ENCODE data around the gene ZNF436.

ZNF436 gene

DNA sequence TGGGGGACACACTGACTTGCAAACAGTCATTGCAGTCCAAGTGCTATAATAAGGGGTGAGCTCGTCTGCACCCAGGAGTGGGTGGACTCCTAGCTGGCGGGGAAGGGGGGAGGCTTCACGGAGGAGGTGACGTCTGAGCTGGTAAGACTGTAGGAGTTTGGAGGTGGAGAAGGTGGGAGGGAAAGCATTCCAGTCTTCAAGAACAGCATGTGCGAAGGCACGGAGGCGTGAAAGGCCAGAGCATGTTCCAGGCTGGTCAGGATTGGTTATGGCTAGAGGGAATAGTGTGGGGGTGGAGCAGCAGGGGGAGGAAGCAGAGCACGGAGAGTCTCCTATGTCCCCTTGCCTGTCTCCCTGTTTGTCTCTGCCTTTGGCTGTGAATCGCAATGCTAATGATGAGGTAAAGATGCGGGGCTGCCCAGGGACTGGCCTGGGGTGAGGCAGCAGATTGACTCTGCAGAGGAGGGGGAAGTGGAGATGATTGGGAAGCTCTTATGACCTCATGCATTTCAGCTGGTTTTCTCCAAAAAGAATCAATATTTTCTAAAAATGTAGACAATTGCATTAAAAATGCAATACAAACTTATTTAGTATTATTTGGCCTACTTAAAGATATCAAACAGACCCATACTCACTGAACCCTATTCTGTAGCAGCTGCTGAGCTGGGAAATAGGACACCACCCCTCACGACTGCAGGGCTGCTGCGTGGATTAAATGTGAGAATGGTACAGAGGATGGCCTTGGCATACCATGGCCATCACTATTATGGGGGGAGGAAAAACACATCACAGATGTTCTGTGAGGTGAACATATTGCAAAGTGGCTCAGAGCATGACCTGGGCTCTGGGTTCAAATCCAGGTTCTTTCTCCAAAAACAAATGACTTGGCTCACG is 2.6 kb upstream of the ZNF436 start:
- no peak overlapping the region for H3K9ac ChIP-seq (ENCODE audit: low read length)
- peaks cover 15% of the 10 kb centered on the region for H3K79me2 ChIP-seq (ENCODE audit: control insufficient read depth, insufficient read depth, low read length, poor library complexity)
- H2BK5ac ChIP-seq (ENCODE audit: low read depth, low read length, poor library complexity), result no peak overlapping the region
- H3K27me3 ChIP-seq (ENCODE audit: insufficient read depth, low read length), result no peaks in the 10 kb centered on the region
- H3K4me3 ChIP-seq (ENCODE audit: low read depth, low read length), result no peak overlapping the region
- H3K9me3 ChIP-seq (ENCODE audit: insufficient read depth, low read depth, low read length), result no peaks in the 10 kb centered on the region
- no peak overlapping the region for H2AK5ac ChIP-seq (ENCODE audit: low read length)
- H3K36me3 ChIP-seq (ENCODE audit: control insufficient read depth in 1 of 2, insufficient read depth in 2 of 2, low read length in 2 of 2), result peaks cover 2 to 4% of the 10 kb centered on the region in 2 experiments
- H2BK12ac ChIP-seq (ENCODE audit: low read length), result peak overlapping the region; percentile 4
- H3K27ac ChIP-seq (ENCODE audit: low read depth, low read length), result peak overlapping the region; percentile 93
- no CpG with 5 or more reads among the region's 13 CpGs for WGBS (ENCODE audit: extremely low coverage, insufficient coverage, insufficient read length)
- peak overlapping the region; percentile 24 for H3K18ac ChIP-seq (ENCODE audit: low read length)
- DNase-seq, result no peak
- no peak overlapping the region for H4K12ac ChIP-seq (ENCODE audit: low read depth, low read length)
- peaks cover 33% of the 10 kb centered on the region for H3K79me1 ChIP-seq (ENCODE audit: low read length)
- H3K4me1 ChIP-seq (ENCODE audit: control insufficient read depth in 1 of 2, insufficient read depth in 2 of 2, low read length in 2 of 2), result peaks cover 11 to 24% of the 10 kb centered on the region in 2 experiments
- H4K91ac ChIP-seq (ENCODE audit: low read depth, low read length), result peak overlapping the region; percentile 17
- H2AFZ ChIP-seq (ENCODE audit: insufficient read depth, low read length, poor library complexity), result no peak overlapping the region
- no peak overlapping the region for H3K23ac ChIP-seq (ENCODE audit: low read length)
- H3K4ac ChIP-seq (ENCODE audit: low read depth, low read length), result peak overlapping the region; percentile 7
- H3K4me2 ChIP-seq (ENCODE audit: low read length), result no peak overlapping the region
- peak overlapping the region; percentile 15 for H4K8ac ChIP-seq (ENCODE audit: low read depth, low read length)
- H2BK120ac ChIP-seq (ENCODE audit: insufficient read depth, low read length, poor library complexity), result peak overlapping the region; percentile 44
- H3K14ac ChIP-seq (ENCODE audit: low read length), result peak overlapping the region; percentile 14

DNA sequence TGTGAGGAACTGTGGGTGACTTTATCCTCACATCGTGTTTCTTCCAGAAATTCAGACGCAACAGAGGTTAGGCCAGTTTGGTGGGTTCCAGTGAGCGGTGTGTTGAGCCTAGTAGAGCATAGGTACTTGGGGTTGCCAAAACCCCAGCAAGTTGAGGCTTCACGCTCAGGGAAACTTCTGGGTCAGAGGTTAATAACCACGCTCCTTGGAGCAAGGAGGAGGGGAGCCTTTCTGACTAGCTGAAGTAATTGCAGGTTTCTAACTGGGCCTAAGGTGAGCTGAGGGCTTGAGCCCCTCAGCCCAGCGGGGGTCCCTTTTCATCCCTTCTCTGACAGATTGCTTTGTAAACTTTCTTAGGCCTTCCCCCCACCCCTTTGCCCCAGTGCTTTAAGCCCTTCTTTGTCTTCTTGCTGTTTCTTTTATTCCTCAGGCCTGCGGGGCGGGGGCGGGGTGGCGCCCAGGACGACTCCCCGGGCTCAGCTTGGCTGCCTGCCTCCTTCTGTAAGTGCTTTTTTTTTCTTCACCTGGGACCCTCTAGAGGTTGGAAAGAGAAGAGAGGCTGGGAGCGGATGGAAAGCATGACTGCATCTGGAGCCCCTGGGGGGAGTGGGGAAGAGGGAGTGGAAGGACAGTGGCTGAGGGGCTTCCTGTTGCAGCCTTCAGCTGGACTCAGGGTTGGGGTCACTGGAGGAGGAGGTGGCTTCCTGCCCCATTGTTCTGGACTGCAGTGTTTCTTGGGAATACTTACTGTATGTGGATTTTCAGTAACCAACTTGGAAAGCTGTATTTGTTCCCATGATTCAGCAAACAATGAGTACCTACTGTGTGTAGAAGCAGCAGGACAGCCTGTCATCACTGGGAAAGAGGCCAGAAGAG is 1.3 kb upstream of the ZNF436 start:
- WGBS (ENCODE audit: extremely low coverage, insufficient coverage, insufficient read length), result no CpG with 5 or more reads among the region's 13 CpGs
- H3K4me1 ChIP-seq (ENCODE audit: control insufficient read depth in 1 of 2, insufficient read depth in 2 of 2, low read length in 2 of 2), result peaks cover 11 to 22% of the 10 kb centered on the region in 2 experiments

DNA sequence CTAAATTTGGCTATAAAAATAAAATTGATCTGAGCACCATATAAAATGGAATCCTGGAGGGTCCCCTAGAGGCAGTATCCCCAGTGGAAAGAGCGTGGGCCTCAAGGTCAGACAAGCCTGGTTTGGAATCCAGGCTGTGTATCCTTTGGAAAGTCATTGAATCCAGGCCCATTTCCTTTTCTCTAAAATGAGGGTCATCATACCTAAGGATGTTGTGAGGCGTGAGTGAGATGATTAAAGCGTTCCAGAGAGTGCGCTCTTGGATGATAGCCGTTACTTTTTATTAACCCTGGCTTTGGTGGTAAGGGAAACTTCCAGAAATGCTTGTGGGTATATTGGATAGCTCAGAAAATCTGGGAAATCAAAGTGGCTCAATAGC is 683 bp upstream of the ZNF436 start:
- peak overlapping the region; percentile 76 for H2BK12ac ChIP-seq (ENCODE audit: low read length)
- no peaks in the 10 kb centered on the region for H3K27me3 ChIP-seq (ENCODE audit: insufficient read depth, low read length)
- peak overlapping the region; percentile 81 for H2BK5ac ChIP-seq (ENCODE audit: low read depth, low read length, poor library complexity)
- H3K27ac ChIP-seq (ENCODE audit: low read depth, low read length), result peak overlapping the region; percentile 93
- H3K4ac ChIP-seq (ENCODE audit: low read depth, low read length), result peak overlapping the region; percentile 6
- H3K4me2 ChIP-seq (ENCODE audit: low read length), result peak overlapping the region; percentile 71
- H3K18ac ChIP-seq (ENCODE audit: low read length), result no peak overlapping the region
- DNase-seq, result no peak
- WGBS (ENCODE audit: extremely low coverage, insufficient coverage, insufficient read length), result no CpG with 5 or more reads among the region's 5 CpGs
- no peak overlapping the region for H3K9ac ChIP-seq (ENCODE audit: low read length)
- H4K12ac ChIP-seq (ENCODE audit: low read depth, low read length), result peak overlapping the region; percentile 67
- peaks cover 15% of the 10 kb centered on the region for H3K79me2 ChIP-seq (ENCODE audit: control insufficient read depth, insufficient read depth, low read length, poor library complexity)
- peak overlapping the region; percentile 3 for H2AK5ac ChIP-seq (ENCODE audit: low read length)
- H3K23ac ChIP-seq (ENCODE audit: low read length), result no peak overlapping the region
- peaks cover 2 to 4% of the 10 kb centered on the region in 2 experiments for H3K36me3 ChIP-seq (ENCODE audit: control insufficient read depth in 1 of 2, insufficient read depth in 2 of 2, low read length in 2 of 2)
- H4K8ac ChIP-seq (ENCODE audit: low read depth, low read length), result peak overlapping the region; percentile 59
- peak overlapping the region; percentile 20 for H3K14ac ChIP-seq (ENCODE audit: low read length)
- no peaks in the 10 kb centered on the region for H3K9me3 ChIP-seq (ENCODE audit: insufficient read depth, low read depth, low read length)
- H3K79me1 ChIP-seq (ENCODE audit: low read length), result peaks cover 30% of the 10 kb centered on the region
- H4K91ac ChIP-seq (ENCODE audit: low read depth, low read length), result peak overlapping the region; percentile 84
- H3K4me1 ChIP-seq (ENCODE audit: control insufficient read depth in 1 of 2, insufficient read depth in 2 of 2, low read length in 2 of 2), result peaks cover 11 to 22% of the 10 kb centered on the region in 2 experiments
- H2BK120ac ChIP-seq (ENCODE audit: insufficient read depth, low read length, poor library complexity), result peak overlapping the region; percentile 90
- H3K4me3 ChIP-seq (ENCODE audit: low read depth, low read length), result no peak overlapping the region
- no peak overlapping the region for H2AFZ ChIP-seq (ENCODE audit: insufficient read depth, low read length, poor library complexity)

More for the DNA sequence above, 1.3 kb upstream of the ZNF436 start:
- H3K14ac ChIP-seq (ENCODE audit: low read length), result peak overlapping the region; percentile 80
- peaks cover 2 to 4% of the 10 kb centered on the region in 2 experiments for H3K36me3 ChIP-seq (ENCODE audit: control insufficient read depth in 1 of 2, insufficient read depth in 2 of 2, low read length in 2 of 2)
- H3K4me2 ChIP-seq (ENCODE audit: low read length), result peak overlapping the region; percentile 71
- H4K91ac ChIP-seq (ENCODE audit: low read depth, low read length), result peak overlapping the region; percentile 84
- peak overlapping the region; percentile 59 for H4K8ac ChIP-seq (ENCODE audit: low read depth, low read length)
- H3K79me2 ChIP-seq (ENCODE audit: control insufficient read depth, insufficient read depth, low read length, poor library complexity), result peaks cover 15% of the 10 kb centered on the region
- H2AK5ac ChIP-seq (ENCODE audit: low read length), result peak overlapping the region; percentile 26
- H3K18ac ChIP-seq (ENCODE audit: low read length), result peak overlapping the region; percentile 51
- peak overlapping the region; percentile 17 for H2AFZ ChIP-seq (ENCODE audit: insufficient read depth, low read length, poor library complexity)
- peak overlapping the region; percentile 90 for H2BK120ac ChIP-seq (ENCODE audit: insufficient read depth, low read length, poor library complexity)
- peaks cover 30% of the 10 kb centered on the region for H3K79me1 ChIP-seq (ENCODE audit: low read length)
- peak overlapping the region; percentile 67 for H4K12ac ChIP-seq (ENCODE audit: low read depth, low read length)
- H3K23ac ChIP-seq (ENCODE audit: low read length), result no peak overlapping the region
- peak overlapping the region; percentile 29 for H3K4ac ChIP-seq (ENCODE audit: low read depth, low read length)
- peak overlapping the region; percentile 29 for H2BK12ac ChIP-seq (ENCODE audit: low read length)
- H3K4me3 ChIP-seq (ENCODE audit: low read depth, low read length), result no peak overlapping the region
- H3K27ac ChIP-seq (ENCODE audit: low read depth, low read length), result peak overlapping the region; percentile 93
- H2BK5ac ChIP-seq (ENCODE audit: low read depth, low read length, poor library complexity), result peak overlapping the region; percentile 81
- DNase-seq, result peak in 1 of 2 donors; percentile 36
- no peak overlapping the region for H3K9ac ChIP-seq (ENCODE audit: low read length)
- H3K27me3 ChIP-seq (ENCODE audit: insufficient read depth, low read length), result no peaks in the 10 kb centered on the region
- no peaks in the 10 kb centered on the region for H3K9me3 ChIP-seq (ENCODE audit: insufficient read depth, low read depth, low read length)

Data from trophoblast cell (in vitro differentiated cells and primary cell).